A172 (cell line): Measurements from ENCODE around the gene FBXL17. TPM values are rescaled to one million over a fixed set of nuclear protein-coding genes. Genes with fewer than 3 reads are reported as not detected.
A peak's percentile ranks its signal among the peaks of the same experiment; 100 is the strongest.

Experiments used
- DNase-seq: peaks from one replicate; pipeline ENCODE4 v3.0.0-alpha.2; 2015; ENCODE audit warnings: low spot score
- total RNA-seq: library from RNA; depleted of rRNA; stranded (reverse); fragments of >200 nt; shearing (Covaris generic); gene quantifications from 2 replicates; pipeline ENCODE4 v1.2.3, GENCODE V29; 2014

FBXL17 gene
- total RNA-seq, 1 experiment from 2014 or later, result 15.4 TPM

DNA sequence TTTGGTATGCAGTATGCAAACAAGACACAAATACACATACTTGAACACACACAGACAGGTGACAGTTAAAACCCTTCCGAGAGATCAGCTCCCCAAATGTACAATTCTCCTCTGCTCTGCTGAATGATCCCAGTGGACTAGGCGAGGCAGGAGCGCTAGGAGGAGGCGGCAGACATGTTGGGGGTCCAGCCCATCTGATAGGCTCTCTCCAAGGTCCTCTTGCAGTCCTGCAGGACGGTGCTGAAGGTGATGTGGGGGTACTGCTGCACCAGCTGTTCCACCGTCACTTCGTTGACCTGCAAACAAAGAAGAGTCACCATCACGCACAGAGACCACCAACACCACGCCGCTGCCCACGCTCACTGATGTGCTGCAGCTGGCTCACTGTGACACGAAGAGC, 520.3 kb downstream of the FBXL17 start:
- DNase-seq, result no peak

DNA sequence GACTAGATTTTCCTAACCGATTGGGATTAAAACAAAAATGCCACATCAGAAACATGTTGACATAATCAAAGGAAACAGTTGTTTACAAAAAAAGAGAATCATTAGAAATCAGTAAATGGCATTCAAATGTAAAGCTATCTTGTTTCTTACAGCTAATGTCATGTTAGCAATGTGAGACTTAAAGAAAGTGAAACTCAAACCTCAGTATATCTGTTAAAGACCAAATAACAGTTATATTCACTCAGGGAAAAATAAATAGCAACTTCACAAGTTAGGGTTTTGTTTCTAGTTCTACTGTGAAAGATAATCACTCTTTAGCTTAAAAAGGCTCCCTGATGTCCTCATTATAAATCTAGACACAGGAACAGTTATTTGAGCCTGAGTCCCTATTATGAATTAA, 521.9 kb downstream of the FBXL17 start:
- DNase-seq, result no peak

DNA sequence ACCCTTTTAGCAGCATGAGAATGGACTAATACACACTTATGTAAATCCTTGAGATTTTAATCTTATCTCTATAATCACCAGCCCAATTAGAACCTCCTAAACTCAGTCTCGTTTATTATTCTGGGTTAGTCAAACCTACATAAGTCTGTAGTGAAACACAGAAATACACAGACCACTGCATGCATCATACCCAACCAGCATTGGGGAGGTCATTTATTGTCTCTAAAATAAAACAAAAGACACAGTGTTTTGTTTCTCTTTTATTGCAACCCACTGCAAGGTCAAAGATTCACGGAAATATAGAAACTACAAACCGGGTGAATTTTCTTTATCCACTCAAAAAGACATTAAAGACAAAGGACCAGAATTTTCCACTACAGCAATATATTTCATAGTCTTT, 523.1 kb downstream of the FBXL17 start:
- DNase-seq, result no peak

DNA sequence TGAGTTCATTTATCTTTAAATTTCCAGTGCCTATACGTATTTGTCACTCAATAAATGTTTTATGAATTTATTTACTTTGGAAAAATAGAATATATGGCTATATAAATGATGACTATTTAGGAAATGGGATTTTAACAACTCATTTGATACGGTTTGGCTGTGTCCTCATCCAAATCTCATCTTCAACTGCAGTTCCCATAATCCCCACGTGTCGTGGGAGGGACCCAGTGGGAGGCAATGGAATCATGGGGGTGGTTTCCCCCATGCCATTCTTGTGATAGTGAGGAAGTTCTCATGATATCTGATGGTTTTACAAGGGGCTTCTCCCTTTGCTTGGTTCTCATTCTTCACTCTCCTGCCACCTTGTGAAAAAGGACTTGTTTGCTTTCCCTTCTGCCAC, 523.6 kb downstream of the FBXL17 start:
- DNase-seq, result no peak

DNA sequence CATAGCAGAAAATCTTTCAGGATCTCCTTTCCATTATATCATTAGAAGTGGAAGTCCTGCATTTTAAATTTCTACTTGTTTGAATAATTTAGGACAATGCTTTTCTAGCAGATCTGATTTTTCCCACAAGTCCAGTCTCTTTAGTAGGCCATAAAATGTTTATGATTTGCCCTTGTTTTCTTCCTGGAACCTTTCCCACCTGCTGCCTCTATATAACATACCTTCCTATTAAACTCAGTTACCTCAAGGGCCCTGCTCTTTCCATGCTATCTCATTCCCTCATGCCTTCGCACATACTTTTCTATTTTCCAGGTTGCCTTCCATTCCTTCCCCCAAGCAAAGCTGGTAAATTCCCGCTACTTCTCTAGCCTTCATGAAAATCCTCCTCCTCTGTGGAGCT, 524.1 kb downstream of the FBXL17 start:
- no peak for DNase-seq

DNA sequence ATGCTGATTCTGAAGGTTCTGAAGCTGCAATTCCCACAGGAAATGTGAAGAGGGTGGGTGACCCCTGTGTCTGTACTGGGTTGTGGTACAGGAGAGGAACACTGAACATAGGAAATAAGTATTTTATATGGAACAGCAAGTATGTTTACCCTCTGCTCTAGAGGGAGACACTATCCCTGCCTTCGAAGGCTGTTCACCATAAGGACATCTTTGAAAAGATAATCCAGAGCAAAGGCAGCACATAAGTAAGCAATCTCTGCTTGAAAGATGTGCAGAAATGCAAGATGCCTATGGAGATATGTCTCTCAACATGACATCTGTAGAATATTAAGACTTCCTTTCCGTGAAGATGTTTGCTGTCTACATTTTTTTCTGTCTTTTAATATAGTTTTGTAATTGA, 526.7 kb downstream of the FBXL17 start:
- DNase-seq, result no peak

DNA sequence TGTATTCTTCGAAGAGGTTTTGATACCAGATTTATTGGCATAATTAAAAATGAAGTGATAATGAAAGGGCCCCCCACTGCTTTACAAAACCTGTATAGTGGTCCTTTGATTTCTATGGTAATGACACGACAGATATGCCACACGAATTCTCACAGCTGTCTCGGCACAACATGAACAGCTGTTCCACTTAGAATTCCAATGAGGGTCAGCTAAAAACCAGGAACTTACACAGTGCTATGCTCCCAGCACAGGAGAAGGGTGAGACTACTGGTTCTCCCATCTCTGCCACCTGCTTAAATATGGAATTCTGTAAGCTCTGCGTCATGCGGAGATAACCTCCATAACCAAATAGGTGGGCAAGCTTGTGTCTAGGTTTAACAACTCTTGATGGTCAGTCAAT, 528.2 kb downstream of the FBXL17 start:
- DNase-seq, result no peak

DNA sequence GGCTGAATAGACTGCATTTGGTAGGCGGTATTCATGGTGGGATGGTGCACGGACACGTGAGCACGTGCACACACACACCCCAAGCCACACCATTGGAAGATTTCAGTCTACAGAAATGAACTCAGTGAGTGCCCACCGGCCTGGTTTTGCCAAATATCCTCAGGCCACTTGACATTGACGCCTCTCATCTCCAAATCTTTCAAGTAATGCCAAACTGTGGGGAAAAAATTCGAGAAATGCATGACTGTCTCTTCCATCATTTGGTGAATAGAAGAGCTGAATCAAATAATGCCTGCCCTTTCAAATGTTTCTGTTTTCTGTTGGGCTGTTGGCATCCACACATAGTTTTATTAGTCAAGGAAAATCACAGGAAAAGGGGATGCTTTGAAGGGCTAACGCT, 528.9 kb downstream of the FBXL17 start:
- no peak for DNase-seq

DNA sequence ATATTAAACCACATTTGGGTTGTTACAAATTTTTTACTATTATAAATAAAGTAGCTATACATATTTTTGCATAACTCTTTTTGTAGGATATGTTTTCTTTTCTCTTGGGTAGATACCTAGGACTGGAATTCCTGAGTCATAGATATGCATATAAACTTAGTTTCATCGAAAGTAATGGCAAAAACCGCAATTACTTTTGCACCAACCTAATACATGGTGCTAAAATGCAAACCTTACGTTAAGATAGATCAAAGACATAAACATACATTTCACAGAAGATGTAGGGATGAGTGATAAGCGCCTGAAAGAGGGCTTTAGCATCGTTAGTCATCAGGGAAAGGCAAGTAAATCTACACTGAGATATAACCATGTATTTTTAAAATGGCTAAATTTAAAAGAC, 532.8 kb downstream of the FBXL17 start:
- no peak for DNase-seq

DNA sequence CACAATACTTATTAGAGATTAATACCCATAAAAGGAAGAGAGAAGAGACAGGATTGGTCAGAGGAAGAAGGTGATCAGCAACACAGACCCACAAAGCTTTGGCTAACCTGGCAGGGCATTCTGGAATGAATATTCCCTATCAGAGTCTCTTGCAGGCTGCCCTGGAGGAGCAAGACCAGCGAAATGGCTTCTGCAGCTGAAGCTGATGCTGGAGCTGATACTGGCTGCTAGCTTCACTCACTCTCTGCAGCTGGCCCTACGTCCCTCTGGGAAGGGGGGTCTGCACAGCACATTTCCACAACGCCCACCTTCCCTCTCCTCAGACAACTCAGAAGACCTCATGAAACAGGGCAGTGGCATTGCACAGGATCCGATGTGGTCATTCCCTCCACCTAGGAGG, 541.3 kb downstream of the FBXL17 start:
- DNase-seq, result no peak

DNA sequence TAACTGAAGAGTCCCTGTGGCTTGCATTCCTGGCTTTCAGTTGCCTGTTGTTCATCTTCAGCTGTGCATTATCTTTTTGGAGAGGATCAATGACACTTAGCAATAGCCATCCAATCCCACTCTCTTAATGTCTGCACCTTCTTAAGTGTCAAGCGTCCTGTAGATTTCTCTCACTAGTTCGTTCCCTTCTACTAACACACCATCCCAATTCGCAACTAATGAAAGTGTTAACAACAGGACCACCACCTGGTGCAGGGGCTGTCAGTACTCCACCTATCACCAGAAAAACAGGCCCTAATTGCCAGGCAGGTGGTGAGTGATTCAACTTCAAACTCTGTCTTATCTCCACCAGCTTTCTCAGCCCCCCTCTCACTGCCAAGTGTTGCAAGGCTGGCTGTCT, 541.7 kb downstream of the FBXL17 start:
- DNase-seq, result no peak

DNA sequence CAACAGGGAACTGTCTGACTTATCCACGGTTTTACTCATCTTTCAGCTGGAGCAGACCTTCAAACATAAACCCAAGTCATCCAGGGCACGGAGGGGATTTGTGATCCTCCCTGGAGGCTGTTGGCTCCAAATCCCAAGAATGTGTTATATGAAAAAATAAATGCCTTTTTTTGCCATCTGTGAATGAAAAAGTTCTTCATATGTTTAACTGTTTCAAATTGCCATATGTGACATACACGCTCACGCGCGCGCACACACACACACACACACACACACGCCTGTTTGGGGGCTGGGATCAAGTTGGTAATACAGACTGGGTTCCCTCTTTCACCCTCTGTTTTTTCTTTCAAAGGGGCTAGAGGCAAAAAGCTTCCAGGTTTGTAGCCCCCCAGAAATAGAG, 546.8 kb downstream of the FBXL17 start:
- no peak for DNase-seq

DNA sequence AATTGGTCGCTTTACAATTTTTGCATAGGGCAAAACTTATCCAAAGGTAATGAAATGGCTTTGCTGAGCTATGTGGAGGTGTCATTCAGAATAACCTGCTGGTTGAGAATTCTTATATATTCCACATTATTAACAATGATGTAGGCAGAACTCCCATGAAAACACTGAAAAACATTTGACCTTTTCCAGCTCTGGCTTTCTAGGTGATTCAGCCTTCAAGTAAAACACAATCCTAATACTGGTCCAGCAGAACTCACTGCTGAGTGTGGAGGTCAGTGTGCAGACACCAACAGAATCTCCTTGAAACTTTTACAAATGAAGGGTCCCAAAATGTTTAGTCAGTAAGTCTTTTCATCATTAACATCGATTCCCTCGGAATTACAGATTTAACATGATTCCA, 549.2 kb downstream of the FBXL17 start:
- DNase-seq, result no peak

DNA sequence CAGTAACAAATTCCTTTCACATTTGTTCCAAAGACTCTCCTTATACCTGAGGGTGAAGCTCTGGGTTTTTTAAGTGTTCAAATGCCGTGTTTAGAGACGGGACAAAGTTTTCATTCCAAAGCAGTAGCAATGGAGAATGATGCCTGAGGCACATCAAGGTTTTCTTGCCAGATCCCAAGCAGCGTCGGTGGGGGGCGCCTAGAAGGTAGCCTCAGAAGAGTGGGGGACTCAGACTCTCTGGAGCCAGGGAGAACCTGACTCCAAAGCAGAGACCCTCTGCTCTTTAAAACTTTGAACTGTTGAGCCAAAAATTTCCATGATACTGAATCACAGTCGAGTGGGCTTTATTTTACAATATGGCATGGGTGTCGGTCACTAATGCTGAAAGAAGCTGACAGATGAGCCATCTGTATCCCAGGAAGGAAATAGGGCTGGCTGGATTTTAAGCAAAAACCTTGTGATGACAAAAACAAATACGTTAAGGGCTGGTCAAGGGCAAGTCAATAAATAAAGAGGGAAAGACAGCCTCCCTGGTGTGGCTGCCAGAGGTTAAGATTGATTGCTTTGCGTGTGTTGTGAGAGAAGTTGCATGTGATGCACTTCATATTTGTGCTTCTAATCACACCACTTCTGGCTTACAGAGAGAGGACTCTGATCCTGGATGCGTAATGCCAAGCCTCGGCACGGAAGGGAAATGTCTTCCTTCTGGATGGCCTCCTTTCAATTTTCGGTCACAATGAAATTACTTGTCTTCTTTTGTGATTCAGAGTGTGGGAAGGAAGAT, 550.1 kb downstream of the FBXL17 start:
- peak; percentile 28 for DNase-seq

DNA sequence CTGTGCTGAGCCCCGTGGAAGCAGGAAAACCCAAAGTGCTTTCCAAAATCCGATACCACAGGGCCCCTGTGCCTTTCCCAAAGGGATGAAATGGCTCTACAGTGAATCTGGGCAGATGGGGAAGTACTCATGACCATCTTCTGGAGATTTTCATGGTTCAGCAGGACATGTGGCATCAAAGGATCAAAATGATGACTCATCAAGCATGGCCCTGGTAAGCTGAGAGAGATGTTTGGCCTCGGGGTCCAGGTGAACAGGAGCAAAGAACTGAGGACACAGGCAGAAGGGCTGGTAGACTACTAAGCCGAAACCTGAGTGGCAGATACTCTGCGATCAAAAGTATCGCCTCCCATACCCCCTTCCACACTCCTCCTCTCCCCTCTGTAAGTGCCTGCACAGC, 551.1 kb downstream of the FBXL17 start:
- DNase-seq, result no peak

DNA sequence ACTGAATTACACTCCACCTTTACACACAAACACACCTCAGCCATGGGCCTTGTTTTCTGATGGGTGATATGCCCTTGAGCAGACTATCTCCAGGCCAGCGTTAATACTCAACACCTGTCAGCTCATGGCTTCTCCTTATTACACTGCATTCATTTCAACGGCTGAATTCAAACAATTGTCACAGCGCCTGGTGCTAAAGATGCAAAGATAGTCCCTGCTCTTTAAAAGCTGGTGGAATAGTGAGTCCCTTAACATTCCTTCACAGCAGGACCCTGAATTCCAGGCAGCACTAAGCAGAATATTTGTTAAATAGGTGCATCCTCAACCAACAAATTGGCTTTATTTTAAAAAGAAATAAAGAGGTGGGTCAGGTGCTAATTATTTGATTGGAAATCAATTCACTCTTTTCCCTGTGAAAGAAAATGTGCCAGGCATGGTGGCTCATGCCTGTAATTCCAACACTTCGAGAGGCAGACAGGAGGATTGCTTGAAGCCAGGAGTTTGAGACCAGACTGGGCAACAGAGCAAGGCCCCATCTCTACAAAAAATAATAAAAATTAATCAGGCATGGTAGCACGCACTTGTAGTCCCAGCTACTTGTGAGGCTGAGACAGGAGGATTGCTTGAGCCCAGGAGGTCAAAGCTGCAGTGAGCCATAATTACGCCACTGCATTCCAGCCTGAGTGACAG, 555.4 kb downstream of the FBXL17 start:
- no peak for DNase-seq

DNA sequence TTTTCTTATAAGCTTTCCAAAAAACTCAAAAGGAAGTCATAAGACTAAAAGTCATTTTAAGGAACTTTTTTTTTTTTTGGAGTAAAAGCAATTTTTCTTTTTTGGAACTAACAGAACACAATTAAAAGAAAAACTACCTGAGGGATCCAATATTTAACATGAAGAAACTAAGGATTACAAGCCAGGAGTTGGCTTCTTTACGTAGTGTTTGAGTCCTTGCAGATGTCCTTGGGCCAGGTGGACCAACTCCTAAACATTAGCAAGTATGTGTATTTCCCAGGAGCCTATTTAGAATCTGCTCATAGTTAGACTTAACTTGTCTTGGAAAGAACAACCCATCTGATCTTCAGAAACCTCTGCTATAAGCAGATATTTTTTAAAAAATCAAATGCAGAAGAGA, 557.1 kb downstream of the FBXL17 start:
- no peak for DNase-seq

DNA sequence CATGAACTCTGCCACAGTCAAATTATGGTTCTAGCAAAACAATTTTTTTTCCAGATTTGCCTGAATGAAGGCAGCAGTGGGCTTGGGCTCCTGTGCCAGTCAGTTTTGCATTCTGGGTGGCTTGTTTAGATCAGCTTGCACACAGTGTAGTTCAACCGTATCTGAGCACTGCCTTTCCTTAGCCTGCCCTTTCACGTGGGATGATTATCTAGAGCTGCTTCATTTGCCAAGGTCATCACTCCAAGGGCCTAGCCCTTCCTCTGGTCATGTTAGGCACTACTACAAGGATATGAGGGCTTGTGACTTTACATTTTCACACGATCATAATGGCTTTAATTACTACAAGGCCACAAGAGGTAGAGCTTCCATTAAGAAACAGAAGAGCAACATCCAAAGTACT, 560.6 kb downstream of the FBXL17 start:
- no peak for DNase-seq

DNA sequence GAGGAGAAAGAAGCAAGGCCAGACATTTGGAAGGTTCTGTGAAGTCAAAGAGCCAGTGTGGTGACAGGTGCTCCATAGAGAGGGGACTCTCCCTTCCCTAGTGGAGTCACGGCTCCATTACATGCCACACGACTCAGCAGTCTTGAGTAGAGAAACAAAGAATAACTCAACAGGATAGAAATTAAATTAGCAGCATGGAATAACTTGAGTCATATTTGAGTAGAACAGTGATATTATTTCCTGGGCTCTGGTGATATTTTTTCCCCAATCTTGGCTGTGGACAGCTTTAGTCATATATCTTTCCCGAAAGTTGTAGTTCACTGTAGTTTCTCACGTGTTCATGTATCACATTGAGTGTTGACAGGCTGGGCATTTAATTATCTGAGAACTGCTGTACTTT, 561.5 kb downstream of the FBXL17 start:
- peak; percentile 69 for DNase-seq

DNA sequence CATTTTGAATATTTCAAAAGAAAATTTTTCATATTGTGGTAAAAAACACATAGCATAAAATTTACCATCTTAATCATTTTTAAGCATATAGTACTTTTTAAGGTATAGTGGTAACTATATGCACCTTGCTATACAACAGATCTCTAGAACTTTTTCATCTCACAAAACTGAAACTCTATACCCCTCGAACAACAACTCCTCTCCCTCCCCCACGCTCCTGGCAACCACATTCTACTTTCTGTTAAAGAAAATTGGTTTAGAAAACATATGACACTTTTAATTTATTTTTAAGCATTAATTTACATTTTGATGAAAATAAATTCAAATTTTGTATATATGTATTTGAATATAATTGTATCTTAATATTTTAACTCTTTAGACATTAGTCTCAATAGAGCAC, 563.9 kb downstream of the FBXL17 start:
- no peak for DNase-seq

DNA sequence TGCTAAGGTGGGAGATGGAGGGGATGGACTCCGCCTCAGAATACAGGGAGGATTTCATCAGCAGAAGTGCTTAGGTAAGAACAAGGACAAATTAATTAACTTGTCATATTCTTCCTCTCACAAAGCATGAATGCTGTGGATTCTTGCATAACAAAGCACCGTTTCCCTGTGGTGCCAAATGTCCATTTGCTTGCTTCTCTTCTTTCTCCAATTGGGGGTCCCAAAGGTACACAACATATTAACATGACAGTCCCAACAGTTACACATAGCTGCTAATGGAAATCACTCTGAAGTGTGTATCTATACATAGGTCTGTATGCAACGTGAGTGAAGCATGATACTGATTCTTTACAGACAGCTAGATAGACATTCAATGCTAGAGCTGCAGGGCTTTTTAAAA, 564.5 kb downstream of the FBXL17 start:
- DNase-seq, result no peak

DNA sequence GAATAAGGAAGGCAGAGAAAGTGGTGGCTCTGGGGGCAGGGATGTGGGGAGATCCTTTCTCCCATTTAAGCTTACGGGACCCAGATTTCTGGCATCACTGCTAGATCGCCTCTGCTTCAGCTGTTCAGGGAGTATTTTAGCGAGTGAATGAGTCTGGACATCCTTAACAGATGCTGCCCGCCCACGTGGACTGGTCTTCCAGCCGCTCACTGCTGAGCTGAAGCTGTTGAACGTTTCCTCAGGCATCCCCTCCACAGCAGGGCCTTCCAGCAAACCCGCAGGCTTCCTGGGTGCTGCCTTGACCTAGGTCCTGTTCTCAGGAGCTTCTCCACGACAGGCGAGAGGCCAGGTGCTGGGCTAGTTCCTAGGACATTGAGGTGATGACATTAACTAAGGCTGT, 566.8 kb downstream of the FBXL17 start:
- DNase-seq, result no peak

DNA sequence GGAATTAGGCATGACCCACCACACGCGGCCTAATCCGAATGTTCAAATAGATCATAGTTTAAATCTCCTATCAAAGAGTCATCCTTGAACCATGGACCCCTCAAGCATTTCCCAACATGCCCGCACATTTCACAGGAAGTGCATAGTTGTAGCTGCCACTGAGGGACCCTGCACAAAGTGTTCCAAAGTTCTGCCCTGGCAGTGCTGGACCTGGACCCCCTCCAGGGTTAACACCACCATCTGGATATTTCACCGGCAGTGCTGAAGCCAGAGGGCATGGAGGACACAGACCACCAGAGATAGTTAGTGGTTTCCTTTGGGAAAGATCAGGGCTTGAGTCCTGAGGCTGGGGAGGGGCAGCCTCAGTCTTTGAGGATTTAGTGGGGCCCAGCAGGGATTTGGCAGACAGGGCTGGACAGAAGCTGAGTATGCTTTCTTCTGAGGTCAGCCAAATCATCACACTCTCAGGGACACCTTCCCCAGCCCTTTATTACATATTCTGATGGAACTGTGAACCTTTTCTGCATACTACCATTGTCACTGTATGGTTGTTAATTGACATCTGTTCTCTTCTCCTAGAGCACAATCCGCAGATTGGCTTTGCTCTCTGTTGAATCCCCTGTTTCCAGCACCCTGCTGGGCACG, 567.6 kb downstream of the FBXL17 start:
- DNase-seq, result no peak
